H1 (cell line): ENCODE results near the gene CHMP5. TPM values are rescaled to one million over a fixed set of nuclear protein-coding genes. Genes with fewer than 3 reads are reported as not detected.

Experiments used
- polyA plus RNA-seq, 7 experiments: library from polyadenylated mRNA; depleted of rRNA in 3 of 7; stranded (reverse) in 5 of 7; unstranded in 2 of 7; fragments of >200 nt in 5 of 7; fragments of 200-250 nt in 2 of 7; gene quantifications; 1 replicate in 5 of 7; 2 replicates in 1 of 7; 4 replicates in 1 of 7; pipeline versions ENCODE4 v1.2.1 to v1.2.3, GENCODE V29; 2011 to 2013; ENCODE audit warnings: missing spikeins in 2 of 7, mixed read lengths in 2 of 7
- total RNA-seq: library from RNA; stranded (reverse); fragmentation: NEBNext Ultra II Directional; extraction: Animal tissue kit (Norgen Biotek cat#: 25700); gene quantifications from 2 replicates; pipeline ENCODE4 v1.2.1, GENCODE V29; 2021
- TF ChIP-seq, protein P1 (sequence below): IDR thresholded peaks from 2 replicates; pipeline ENCODE4 v1.6.1; 2011; ENCODE audit warnings: low read depth, mild to moderate bottlenecking, low read length; ENCODE audit not compliant: insufficient read depth

Gene CHMP5
- total and polyA plus RNA-seq, 2 of the 8 experiments (the other 6 are each of a cell fraction or from before 2014, with no cell fraction given): 25.0 to 47.3 TPM

GRCh38 chr9:33307067-33307466, 42.2 kb downstream of the CHMP5 start (continued):
- TF ChIP-seq, protein P1, sequence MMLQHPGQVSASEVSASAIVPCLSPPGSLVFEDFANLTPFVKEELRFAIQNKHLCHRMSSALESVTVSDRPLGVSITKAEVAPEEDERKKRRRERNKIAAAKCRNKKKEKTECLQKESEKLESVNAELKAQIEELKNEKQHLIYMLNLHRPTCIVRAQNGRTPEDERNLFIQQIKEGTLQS: no peak
